ENCODE measurements around the gene STPG1.

Gene STPG1

DNA sequence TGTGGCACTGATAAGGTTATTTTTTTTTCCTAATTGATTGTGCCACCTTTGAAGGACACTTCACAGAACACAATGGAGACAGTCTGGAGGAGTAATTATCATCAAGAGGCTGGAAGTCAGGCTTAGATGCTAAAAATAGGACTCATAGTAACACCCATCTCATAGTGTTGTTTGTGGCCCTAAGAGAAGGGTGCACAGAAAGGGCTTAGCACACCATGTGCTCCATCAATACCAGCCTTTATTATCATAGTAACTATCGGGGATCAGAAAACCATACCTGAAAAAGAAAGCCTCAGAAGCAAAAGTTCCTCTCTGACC is 13.9 kb upstream of the STPG1 start:
- DNase-seq (ENCODE audit: extremely low read depth, low read depth) = no peak
- no peak overlapping the region for H3K4me3 ChIP-seq (replicated peaks; ENCODE audit: low read depth, low read length)
- TF ChIP-seq, protein P1, sequence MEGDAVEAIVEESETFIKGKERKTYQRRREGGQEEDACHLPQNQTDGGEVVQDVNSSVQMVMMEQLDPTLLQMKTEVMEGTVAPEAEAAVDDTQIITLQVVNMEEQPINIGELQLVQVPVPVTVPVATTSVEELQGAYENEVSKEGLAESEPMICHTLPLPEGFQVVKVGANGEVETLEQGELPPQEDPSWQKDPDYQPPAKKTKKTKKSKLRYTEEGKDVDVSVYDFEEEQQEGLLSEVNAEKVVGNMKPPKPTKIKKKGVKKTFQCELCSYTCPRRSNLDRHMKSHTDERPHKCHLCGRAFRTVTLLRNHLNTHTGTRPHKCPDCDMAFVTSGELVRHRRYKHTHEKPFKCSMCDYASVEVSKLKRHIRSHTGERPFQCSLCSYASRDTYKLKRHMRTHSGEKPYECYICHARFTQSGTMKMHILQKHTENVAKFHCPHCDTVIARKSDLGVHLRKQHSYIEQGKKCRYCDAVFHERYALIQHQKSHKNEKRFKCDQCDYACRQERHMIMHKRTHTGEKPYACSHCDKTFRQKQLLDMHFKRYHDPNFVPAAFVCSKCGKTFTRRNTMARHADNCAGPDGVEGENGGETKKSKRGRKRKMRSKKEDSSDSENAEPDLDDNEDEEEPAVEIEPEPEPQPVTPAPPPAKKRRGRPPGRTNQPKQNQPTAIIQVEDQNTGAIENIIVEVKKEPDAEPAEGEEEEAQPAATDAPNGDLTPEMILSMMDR (IDR thresholded peaks at IDR 0.05; ENCODE audit: low read depth, low read length, missing control alignments) = no peak

DNA sequence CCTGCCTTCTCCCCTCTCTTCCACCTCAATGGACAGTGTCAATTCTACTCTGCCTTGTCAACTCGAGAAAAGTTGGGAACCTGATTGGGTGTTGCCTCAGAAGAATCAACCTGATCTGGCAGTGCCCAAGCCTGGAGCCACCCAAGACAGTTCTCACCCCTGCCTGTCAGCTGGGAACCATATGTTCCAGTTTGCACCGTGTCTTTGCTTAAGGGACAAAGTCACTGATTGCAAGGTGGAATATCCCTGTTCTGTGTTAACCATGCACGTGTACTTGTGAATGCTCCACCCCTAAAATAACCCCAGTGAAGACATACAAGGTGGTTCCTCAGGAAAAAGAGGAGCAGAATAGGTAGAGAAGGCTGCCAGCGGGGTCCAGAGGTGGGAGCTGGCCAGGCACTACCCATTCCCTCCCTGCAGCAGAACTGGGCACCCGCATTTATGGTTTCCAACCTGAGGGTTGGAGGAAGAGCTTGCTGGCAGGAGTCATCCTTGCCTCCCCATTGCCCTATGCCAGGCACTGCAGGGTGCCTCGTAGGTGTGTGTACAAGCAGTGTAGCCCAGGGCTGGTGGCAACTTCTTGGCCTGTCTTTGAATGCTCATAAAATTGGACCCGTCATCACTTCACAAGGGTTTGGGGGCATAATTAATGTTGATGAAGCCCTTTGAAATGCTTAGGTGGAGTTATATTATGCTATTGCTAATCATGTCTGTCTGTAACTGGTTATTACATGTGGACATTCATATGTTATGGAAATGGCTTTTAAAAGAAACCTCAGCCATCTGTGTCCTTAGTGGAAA is 13.4 kb upstream of the STPG1 start:
- no peak for DNase-seq (ENCODE audit: extremely low read depth, low read depth)
- TF ChIP-seq, protein P1 (IDR thresholded peaks at IDR 0.05; ENCODE audit: low read depth, low read length, missing control alignments) = no peak
- no peak overlapping the region for H3K4me3 ChIP-seq (replicated peaks; ENCODE audit: low read depth, low read length)

DNA sequence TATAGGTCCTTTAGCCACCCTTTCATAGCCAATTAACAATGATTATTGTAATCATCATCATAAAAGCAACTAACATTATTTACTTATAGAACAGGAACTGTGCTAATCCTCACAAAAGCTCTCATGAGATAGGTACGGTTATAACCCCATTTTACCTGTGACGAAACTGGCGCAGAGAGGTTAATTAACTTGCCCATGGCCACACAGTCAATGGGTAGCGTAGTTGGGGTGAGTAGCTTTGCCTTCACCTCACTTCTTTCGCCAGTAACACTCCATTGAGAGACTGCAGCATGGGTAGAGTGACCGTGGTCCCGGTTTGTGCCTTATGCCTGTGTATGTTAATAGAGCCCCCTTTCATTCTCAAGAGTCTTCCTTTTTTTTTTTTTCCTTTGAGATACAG is 12.3 kb upstream of the STPG1 start:
- no peak for DNase-seq (ENCODE audit: extremely low read depth, low read depth)
- H3K4me3 ChIP-seq (replicated peaks; ENCODE audit: low read depth, low read length) = no peak overlapping the region
- TF ChIP-seq, protein P1 (IDR thresholded peaks at IDR 0.05; ENCODE audit: low read depth, low read length, missing control alignments) = no peak

DNA sequence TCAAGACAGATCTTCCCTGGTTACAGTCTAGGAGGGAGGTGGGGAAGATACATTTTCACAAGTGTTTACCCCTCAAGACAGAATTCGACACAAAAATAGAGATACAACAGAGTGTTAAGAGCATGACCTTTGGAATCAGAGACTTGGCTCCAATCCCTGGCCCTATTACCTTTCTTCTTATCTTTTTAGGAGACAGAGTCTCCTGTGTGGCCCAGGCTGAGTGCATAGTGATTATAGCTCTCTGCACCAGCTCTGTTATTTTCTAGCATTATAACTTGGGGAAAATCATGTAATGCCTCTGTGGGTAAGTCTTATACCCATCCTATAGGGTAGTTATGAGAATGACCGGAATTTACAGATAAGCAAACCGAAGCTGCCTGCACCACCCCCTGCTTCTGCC is 11.9 kb upstream of the STPG1 start:
- DNase-seq (ENCODE audit: extremely low read depth, low read depth) = no peak
- TF ChIP-seq, protein P1 (IDR thresholded peaks at IDR 0.05; ENCODE audit: low read depth, low read length, missing control alignments) = no peak
- H3K4me3 ChIP-seq (replicated peaks; ENCODE audit: low read depth, low read length) = no peak overlapping the region

DNA sequence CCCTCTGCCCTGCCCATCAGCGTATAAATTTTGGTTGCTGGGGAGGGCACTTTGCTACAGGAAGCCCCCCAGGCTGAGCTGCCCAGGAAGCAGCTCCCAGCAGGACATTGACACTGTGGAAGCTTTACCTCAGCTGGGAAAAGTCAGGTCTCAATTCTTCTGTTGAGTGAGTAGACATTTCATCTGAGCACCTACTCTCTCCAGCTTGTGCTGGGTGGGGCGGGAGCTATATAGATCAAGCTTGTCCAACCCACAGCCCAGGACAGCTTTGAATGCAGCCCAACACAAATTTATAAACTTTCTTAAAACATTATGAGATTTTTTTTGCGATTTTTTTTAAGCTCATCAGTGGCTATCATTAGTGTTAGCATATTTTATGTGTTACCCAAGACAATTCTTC is 11.4 kb upstream of the STPG1 start:
- TF ChIP-seq, protein P1 (IDR thresholded peaks at IDR 0.05; ENCODE audit: low read depth, low read length, missing control alignments) = no peak
- H3K4me3 ChIP-seq (replicated peaks; ENCODE audit: low read depth, low read length) = no peak overlapping the region

DNA sequence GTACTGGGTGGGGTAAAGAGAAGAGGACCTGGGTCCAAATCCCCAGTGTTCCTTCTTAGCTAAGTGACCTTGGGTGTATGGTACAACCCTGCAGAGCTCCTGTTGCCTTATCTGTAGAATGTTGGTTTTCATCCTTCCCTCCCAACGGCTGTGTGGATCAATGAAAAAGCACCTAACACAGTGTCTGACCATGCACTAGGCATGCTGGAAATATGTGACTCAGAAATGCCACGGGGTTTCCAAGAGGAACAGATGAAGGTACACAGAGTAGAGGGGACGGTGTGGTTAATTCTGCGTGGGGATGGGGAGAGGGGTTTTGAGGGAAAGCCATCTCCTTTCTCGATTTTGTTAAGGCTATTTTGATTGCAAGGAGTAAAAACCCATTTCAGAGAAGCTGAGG is 10.6 kb upstream of the STPG1 start:
- DNase-seq (ENCODE audit: extremely low read depth, low read depth) = no peak
- TF ChIP-seq, protein P1 (IDR thresholded peaks at IDR 0.05; ENCODE audit: low read depth, low read length, missing control alignments) = no peak
- no peak overlapping the region for H3K4me3 ChIP-seq (replicated peaks; ENCODE audit: low read depth, low read length)

More for the DNA sequence above, 11.4 kb upstream of the STPG1 start:
- no peak for DNase-seq (ENCODE audit: extremely low read depth, low read depth)

DNA sequence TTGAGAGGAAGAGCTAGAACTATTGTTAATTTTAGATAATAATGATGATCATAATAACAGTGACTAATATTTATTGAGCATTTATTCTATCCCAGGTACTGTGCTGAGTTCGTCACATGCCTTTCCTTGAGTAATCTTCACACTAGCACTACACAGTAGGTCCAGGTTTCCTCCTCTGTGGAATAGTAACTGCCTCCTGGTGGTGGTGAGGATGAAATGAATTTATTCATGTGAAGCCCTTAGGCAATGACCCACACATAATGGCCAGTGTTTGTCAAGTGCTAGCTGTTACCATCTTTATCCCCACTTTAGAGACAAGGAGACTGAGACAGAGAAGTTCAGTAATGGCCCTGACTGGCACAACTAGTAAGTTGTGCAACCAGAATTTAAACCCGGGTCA is 7.9 kb upstream of the STPG1 start:
- no peak for DNase-seq (ENCODE audit: extremely low read depth, low read depth)

More for the DNA sequence above, 7.9 kb upstream of the STPG1 start:
- H3K4me3 ChIP-seq (replicated peaks; ENCODE audit: low read depth, low read length) = no peak overlapping the region
- TF ChIP-seq, protein P1 (IDR thresholded peaks at IDR 0.05; ENCODE audit: low read depth, low read length, missing control alignments) = no peak
